Thoracic aorta (tissue), 2 donors: ENCODE data around the gene CDC37. TPM values are rescaled to one million over a fixed set of nuclear protein-coding genes. Genes with fewer than 3 reads are reported as not detected.
"Not testable (repeated sequence)": the region's sequence is repeated elsewhere in the genome, so short reads cannot be mapped to it uniquely, and the experiment has no call there.

Source experiments
- ATAC-seq: fragments of 150-250 bp; one replicate; pipeline ENCODE4 v1.8.0; 2017; ENCODE audit warnings: low read depth; ENCODE audit not compliant: insufficient number of reproducible peaks, low FRiP score
- DNase-seq: peaks from one replicate; pipeline ENCODE4 v3.0.0-alpha.2; 2020; ENCODE audit warnings: low spot score
- H3K27ac ChIP-seq, 2 donors: fragments of 200-600 bp; sonication (generic); 1 replicate in 1 of 2; 2 replicates in 1 of 2; pipeline ENCODE4 v1.5.1; 2016; ENCODE audit warnings: mild to moderate bottlenecking in 2 of 2, moderate library complexity in 2 of 2
- H3K27me3 ChIP-seq: fragments of 200-600 bp; sonication (generic); replicated peaks from 2 replicates; pipeline ENCODE4 v1.6.0; 2016; ENCODE audit warnings: mild to moderate bottlenecking; ENCODE audit not compliant: insufficient read depth
- H3K36me3 ChIP-seq: fragments of 200-600 bp; sonication (generic); one replicate; pipeline ENCODE4 v1.5.1; 2016
- H3K4me1 ChIP-seq, 2 donors: fragments of 200-600 bp; sonication (generic); 1 replicate in 1 of 2; 2 replicates in 1 of 2; pipeline versions ENCODE4 v1.5.1 to v1.6.0; 2016; ENCODE audit warnings: low read depth in 2 of 2, mild to moderate bottlenecking in 1 of 2; ENCODE audit not compliant: control insufficient read depth in 1 of 2
- H3K4me3 ChIP-seq: fragments of 200-600 bp; sonication (generic); 2 replicates; pipeline ENCODE4 v1.5.1; 2016; ENCODE audit warnings: mild to moderate bottlenecking
- H3K9me3 ChIP-seq: fragments of 200-600 bp; sonication (generic); 2 replicates; pipeline ENCODE4 v1.5.1; 2016
- total RNA-seq, 2 donors: library from RNA; depleted of rRNA; stranded (reverse); fragments of >200 nt; gene quantifications; one replicate each; pipeline versions ENCODE4 v1.1.0 to v1.2.3, GENCODE V29; 2016
- TF ChIP-seq, protein P1 (sequence below): fragments of 200-600 bp; sonication (generic); IDR thresholded peaks from one replicate; pipeline ENCODE4 v1.5.1; 2019; ENCODE audit warnings: antibody characterized with exemption

Gene CDC37
- total RNA-seq, 2 donors from 2014 or later, result 133 to 166 TPM

DNA sequence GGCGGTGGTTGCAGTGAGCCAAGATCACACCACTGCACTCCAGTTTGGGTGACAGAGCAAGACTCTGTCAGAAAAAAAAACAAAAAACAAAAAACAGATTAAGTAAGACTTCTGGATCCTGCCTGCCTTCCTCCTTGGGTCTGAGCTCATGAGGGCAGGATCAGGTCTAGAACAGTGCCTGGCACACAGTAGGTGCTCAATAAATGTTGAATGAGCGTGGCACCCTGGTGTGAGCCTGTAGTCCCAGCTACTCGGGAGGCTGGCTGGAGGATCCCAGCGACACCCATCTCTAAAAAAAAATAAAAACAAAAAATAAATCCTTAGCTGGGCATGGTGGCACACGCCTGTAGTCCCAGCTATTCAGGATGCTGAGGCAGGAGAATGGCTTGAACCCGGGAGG is 2.8 kb upstream of the CDC37 start:
- DNase-seq, result no peak
- Histone ChIP-seq H3K27ac (no peak overlapping the region), H3K36me3 (no peaks in the 10 kb centered on the region), H3K27me3 (peaks cover 10% of the 10 kb centered on the region), H3K9me3 (no peaks in the 10 kb centered on the region), H3K4me1 (peaks cover 22 to 31% of the 10 kb centered on the region in 2 donors), H3K4me3 (no peak overlapping the region)
- ATAC-seq, result no peak
- TF ChIP-seq, protein P1, sequence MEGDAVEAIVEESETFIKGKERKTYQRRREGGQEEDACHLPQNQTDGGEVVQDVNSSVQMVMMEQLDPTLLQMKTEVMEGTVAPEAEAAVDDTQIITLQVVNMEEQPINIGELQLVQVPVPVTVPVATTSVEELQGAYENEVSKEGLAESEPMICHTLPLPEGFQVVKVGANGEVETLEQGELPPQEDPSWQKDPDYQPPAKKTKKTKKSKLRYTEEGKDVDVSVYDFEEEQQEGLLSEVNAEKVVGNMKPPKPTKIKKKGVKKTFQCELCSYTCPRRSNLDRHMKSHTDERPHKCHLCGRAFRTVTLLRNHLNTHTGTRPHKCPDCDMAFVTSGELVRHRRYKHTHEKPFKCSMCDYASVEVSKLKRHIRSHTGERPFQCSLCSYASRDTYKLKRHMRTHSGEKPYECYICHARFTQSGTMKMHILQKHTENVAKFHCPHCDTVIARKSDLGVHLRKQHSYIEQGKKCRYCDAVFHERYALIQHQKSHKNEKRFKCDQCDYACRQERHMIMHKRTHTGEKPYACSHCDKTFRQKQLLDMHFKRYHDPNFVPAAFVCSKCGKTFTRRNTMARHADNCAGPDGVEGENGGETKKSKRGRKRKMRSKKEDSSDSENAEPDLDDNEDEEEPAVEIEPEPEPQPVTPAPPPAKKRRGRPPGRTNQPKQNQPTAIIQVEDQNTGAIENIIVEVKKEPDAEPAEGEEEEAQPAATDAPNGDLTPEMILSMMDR, result no peak

DNA sequence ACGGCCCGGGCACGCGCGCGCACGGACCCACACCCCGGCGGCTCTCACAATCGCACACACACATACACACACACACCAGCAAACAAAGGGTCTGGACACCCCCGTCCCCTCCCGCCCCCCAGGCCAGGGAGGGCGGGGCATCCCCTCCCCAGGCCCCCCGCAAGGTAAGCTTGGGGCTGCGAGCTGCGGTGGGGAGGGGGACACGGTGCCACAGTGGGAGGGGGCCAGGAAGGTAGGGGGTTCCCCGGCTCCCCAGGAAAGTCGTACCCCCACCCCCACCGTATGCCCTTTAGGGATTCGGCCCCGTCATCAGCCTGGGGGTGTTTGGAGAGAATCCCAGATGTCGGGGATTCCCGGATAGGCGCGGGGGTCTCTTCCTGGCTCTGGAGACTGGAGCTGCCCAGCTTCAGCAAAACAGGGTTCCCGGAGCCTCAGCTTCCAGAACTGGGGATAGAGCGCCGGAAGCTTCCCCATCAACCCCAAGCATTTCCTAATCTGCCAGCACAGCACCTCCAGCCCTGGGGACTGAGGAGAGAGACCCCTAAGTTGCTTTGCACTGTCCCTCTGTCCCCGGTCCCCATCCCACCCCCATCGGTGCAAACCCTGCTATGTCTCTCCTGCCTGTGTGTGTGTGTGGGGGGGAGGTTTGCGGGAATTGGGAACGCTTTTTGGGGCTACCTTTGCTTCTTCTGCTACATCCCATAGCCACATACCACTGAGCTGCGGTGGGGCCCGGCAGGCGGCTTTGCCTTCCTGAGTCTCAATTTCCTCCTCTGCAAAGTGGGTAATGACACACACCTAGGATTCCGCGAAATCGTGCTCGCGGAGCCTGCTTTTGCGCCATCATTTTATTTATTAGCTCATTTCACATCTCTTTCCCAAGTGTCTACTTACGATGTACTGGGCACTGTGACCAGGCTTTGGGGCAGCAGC is 1.8 kb upstream of the CDC37 start:
- Histone ChIP-seq H3K36me3 (no peaks in the 10 kb centered on the region), H3K27ac (no peak overlapping the region), H3K4me1 (peaks cover 24 to 40% of the 10 kb centered on the region in 2 donors), H3K9me3 (no peaks in the 10 kb centered on the region), H3K27me3 (peaks cover 10% of the 10 kb centered on the region), H3K4me3 (peak overlapping the region; percentile 94)
- TF ChIP-seq, protein P1, result no peak
- ATAC-seq, result no peak
- DNase-seq, result no peak

- ATAC-seq (no peak), DNase-seq (no peak)
- Histone ChIP-seq H3K9me3 (no peaks in the 10 kb centered on the region), H3K27ac (peak overlapping the region in 1 of 2 donors; percentile 52), H3K4me1 (peaks cover 24 to 40% of the 10 kb centered on the region in 2 donors), H3K27me3 (peaks cover 10% of the 10 kb centered on the region), H3K4me3 (peak overlapping the region; percentile 94), H3K36me3 (no peaks in the 10 kb centered on the region)
- TF ChIP-seq, protein P1, result no peak
Measured at GRCh38 chr19:10402441-10403038, 802 bp downstream of the CDC37 start.

DNA sequence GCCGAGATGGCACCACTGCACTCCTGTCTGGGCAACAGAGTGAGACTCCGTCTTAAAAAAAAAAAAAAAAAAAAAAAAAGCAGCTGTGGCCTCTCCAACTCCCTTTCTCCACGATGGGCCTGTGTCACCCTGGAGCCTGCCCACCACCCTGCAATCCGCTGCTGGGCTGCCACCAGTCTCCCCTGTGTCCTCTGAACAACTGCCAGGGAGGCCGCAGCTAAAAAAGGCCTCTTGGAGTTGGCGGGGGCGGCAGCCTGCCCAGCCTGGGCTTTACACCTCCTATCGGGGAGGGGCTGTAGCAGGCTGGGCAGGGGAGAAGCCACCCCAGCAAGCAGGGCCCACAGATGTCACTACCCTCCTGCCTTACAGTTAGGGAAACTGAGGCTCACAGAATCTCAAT is 3.5 kb downstream of the CDC37 start:
- Histone ChIP-seq H3K9me3 (no peaks in the 10 kb centered on the region), H3K4me1 (peaks cover 23 to 36% of the 10 kb centered on the region in 2 donors), H3K27ac (no peak overlapping the region), H3K4me3 (no peak overlapping the region), H3K36me3 (peaks cover 6% of the 10 kb centered on the region), H3K27me3 (peaks cover 2% of the 10 kb centered on the region)
- no peak for ATAC-seq
- DNase-seq, result no peak
- TF ChIP-seq, protein P1, result no peak

GRCh38 chr19:10399340-10399739 is 4.0 kb downstream of the CDC37 start:
- H3K4me1 ChIP-seq, result peaks cover 17 to 30% of the 10 kb centered on the region in 2 donors
- not testable (repeated sequence) for ATAC-seq, H3K27ac ChIP-seq

More at GRCh38 chr19:10399340-10399739, 4.0 kb downstream of the CDC37 start:
- H3K36me3 ChIP-seq, H3K27me3 ChIP-seq, H3K9me3 ChIP-seq, H3K4me3 ChIP-seq, DNase-seq: not testable (repeated sequence)
